Esophagus squamous epithelium (tissue), 5 donors: ENCODE data around the gene GRHL1. TPM values are rescaled to one million over a fixed set of nuclear protein-coding genes. Genes with fewer than 3 reads are reported as not detected.
"Not testable (repeated sequence)": the region's sequence is repeated elsewhere in the genome, so short reads cannot be mapped to it uniquely, and the experiment has no call there.

Experiments
- DNase-seq: peaks from one replicate; lab custom pipeline; 2025; lab: John Stamatoyannopoulos, UW
- H3K27ac ChIP-seq, 4 donors: fragments of 200-600 bp; sonication (generic); one replicate each; pipeline ENCODE4 v1.5.1; 2016 to 2019; ENCODE audit warnings: mild to moderate bottlenecking in 1 of 4
- H3K27me3 ChIP-seq, 4 donors: fragments of 200-600 bp; sonication (generic); 1 replicate in 3 of 4; 2 replicates in 1 of 4; pipeline versions ENCODE4 v1.5.1 to v1.6.0; 2017 to 2021; ENCODE audit warnings: antibody characterized with exemption in 1 of 4
- H3K36me3 ChIP-seq, 3 donors: fragments of 200-600 bp; sonication (generic); one replicate each; pipeline ENCODE4 v1.5.1; 2016 to 2019
- H3K4me1 ChIP-seq, 3 donors: fragments of 200-600 bp; sonication (generic); one replicate each; pipeline ENCODE4 v1.5.1; 2017 to 2019
- H3K4me3 ChIP-seq, 4 donors: fragments of 200-600 bp; sonication (generic); 1 replicate in 3 of 4; 2 replicates in 1 of 4; pipeline ENCODE4 v1.5.1; 2016 to 2019; ENCODE audit warnings: mild to moderate bottlenecking in 2 of 4, moderate library complexity in 1 of 4
- H3K9me3 ChIP-seq, 3 donors: fragments of 200-600 bp; sonication (generic); one replicate each; pipeline ENCODE4 v1.5.1; 2016 to 2019
- CTCF ChIP-seq, 6 experiments: fragments of 450-650 bp in 4 of 6; fragments of 200-600 bp in 2 of 6; sonication (generic) in 2 of 6; IDR thresholded peaks; one replicate each; pipeline ENCODE4 v1.5.1; 2016 to 2019; ENCODE audit warnings: antibody characterized with exemption in 6 of 6, mild to moderate bottlenecking in 4 of 6, moderate library complexity in 4 of 6
- POLR2A ChIP-seq, 4 donors: fragments of 450-650 bp; IDR thresholded peaks; one replicate each; pipeline ENCODE4 v1.6.1; 2017; ENCODE audit warnings: antibody characterized with exemption in 4 of 4, mild to moderate bottlenecking in 4 of 4, moderate library complexity in 3 of 4
- WGBS, 2 donors: methylation state at CpG; one replicate each; pipeline ENCODE4 v1.1.5; 2018; 5-methylcytosine and 5-hydroxymethylcytosine counted together
- intact Hi-C: fragments of 100-400 bp; cut with DNase I; formaldehyde crosslinking; loops from one replicate; pipeline ENCODE4 v1.15.0; 2022
- total RNA-seq, 4 donors: library from RNA; depleted of rRNA; stranded (reverse); fragments of >200 nt; gene quantifications; one replicate each; pipeline ENCODE4 v1.1.0, GENCODE V29; 2016
- donor health status: DM: yes; HTN: yes; CAD: no.

GRHL1 gene
- total RNA-seq, 4 donors from 2014 or later = 76.3 to 192 (median 115) TPM

- no peaks in the 10 kb centered on the region for H3K9me3 ChIP-seq
- WGBS, 2 donors = 76 to 77% methylated on average over 5 to 14 of the region's 16 CpGs
- H3K27ac ChIP-seq = peak overlapping the region; percentile 17 to 71 (median 59)
- no peaks in the 10 kb centered on the region for H3K27me3 ChIP-seq
- peaks cover 11 to 27% (median 25%) of the 10 kb centered on the region in 3 donors for H3K4me1 ChIP-seq
- no peak overlapping the region for H3K4me3 ChIP-seq
- no peak for TF ChIP-seq POLR2A (IDR thresholded peaks at IDR 0.05)
- TF ChIP-seq CTCF (IDR thresholded peaks at IDR 0.05) = no peak
- intact Hi-C loops = no loop called here
- DNase-seq = no peak
- H3K36me3 ChIP-seq = no peaks in the 10 kb centered on the region
Observed at GRCh38 chr2:10028407-10028987, 77.0 kb downstream of the GRHL1 start.

DNA sequence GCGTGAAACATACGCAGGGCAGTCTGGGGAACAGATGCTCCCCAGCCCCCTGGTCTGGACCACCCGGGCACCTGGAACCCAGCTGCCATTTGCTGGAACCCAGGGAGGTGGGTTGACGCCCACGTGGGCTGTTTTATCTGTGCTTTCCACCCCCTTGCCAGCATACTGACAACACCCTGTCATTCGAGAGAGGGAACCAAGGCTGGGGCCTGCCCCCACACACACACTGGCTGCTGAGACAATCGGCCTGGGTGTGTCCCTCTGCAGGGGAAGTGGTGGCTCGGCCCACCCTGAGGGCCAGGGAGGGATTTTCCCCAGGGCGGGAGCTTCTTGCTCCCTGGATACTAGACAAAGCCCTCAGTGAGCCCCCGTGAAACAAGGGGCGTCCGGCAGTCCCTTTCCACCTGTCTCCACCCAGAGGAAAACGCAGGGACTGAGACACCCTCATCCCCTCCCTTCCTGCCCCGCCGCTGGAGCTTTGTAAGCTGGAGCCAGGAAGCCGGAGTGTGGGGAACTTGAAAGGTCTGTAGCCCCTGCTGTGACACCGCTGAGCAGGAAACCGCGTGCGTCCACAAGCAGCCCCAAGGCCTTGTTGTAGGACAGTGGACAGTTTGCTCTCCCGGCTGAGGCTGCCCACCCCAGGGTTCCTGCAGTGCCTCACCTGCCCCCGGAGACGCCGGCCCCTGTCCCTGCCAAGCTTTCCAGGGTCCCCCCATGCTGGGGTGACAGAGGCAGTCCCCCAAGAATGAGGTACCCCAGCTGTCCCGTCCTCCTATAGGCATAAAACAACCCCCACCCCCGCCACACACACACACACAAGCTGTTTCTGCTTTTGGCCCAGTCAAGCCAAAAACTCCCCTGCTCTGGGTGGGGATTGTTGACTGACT, 77.7 kb downstream of the GRHL1 start:
- Histone ChIP-seq H3K9me3 (no peaks in the 10 kb centered on the region), H3K36me3 (no peaks in the 10 kb centered on the region), H3K4me3 (peak overlapping the region in 2 of 4 donors; percentile 10 to 40), H3K27me3 (no peaks in the 10 kb centered on the region), H3K4me1 (peaks cover 11 to 27% (median 25%) of the 10 kb centered on the region in 3 donors), H3K27ac (peak overlapping the region; percentile 17 to 71 (median 59))
- TF ChIP-seq POLR2A (IDR thresholded peaks at IDR 0.05) (no peak), CTCF (IDR thresholded peaks at IDR 0.05) (no peak)
- intact Hi-C loops = no loop called here
- DNase-seq = no peak
- WGBS, 2 donors = 11 to 72% methylated on average over 3 of the region's 26 CpGs

DNA sequence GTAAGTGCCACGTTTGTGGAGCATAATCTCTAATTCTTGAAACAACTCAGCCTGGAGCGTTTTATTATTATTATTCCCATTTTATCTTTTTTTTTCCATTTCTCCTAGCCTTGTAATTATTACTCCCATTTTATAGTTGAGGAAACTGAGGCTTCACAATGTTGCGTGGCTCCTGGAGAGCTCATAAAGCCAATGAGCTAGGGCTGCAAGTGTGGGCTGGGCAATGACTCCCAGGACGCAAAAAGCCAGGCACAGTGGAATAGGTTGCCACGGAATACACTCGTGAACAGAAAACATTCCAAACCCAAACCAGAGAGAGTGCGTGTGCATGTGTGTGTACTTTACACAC, 78.4 kb downstream of the GRHL1 start:
- no peak for TF ChIP-seq CTCF (IDR thresholded peaks at IDR 0.05)
- TF ChIP-seq POLR2A (IDR thresholded peaks at IDR 0.05) = no peak
- H3K4me3 ChIP-seq = no peak overlapping the region
- WGBS, 2 donors = 62 to 68% methylated on average over 6 to 7 of the region's 7 CpGs

DNA sequence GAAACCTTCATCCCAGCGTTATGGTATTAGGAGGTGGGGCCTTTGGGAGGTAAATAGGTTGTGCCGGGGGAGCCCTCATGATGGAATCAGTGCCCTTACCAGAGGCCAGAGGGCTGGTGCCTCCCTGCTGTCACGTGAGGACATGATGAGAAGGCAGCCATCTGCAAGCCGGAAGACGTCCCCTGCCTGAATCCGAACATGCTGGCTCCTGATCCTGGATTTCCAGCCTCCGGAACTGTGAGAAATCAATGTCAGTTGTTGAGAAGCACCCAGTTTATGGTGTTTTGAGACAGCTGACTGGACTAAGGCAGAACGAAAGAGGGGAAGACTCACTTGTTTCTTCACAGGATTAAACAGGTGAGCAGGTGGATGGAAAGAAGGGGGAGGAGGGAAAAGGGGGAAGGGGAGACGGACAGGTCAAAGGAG, 78.8 kb downstream of the GRHL1 start:
- WGBS, 2 donors = 25 to 33% methylated on average over 4 to 9 of the region's 9 CpGs
- TF ChIP-seq CTCF (IDR thresholded peaks at IDR 0.05) (no peak), POLR2A (IDR thresholded peaks at IDR 0.05) (no peak)
- Histone ChIP-seq H3K36me3 (no peaks in the 10 kb centered on the region), H3K27me3 (no peaks in the 10 kb centered on the region), H3K4me1 (peaks cover 11 to 30% (median 28%) of the 10 kb centered on the region in 3 donors), H3K9me3 (no peaks in the 10 kb centered on the region), H3K4me3 (no peak overlapping the region), H3K27ac (peak overlapping the region in 1 of 4 donors; percentile 14)
- DNase-seq = no peak
- intact Hi-C loops = no loop called here

More for the DNA sequence above, 78.4 kb downstream of the GRHL1 start:
- Histone ChIP-seq H3K4me1 (peaks cover 11 to 27% (median 25%) of the 10 kb centered on the region in 3 donors), H3K27me3 (no peaks in the 10 kb centered on the region), H3K36me3 (no peaks in the 10 kb centered on the region), H3K9me3 (no peaks in the 10 kb centered on the region), H3K27ac (peak overlapping the region in 3 of 4 donors; percentile 14 to 64 (median 17))
- DNase-seq = no peak
- intact Hi-C loops = no loop called here

DNA sequence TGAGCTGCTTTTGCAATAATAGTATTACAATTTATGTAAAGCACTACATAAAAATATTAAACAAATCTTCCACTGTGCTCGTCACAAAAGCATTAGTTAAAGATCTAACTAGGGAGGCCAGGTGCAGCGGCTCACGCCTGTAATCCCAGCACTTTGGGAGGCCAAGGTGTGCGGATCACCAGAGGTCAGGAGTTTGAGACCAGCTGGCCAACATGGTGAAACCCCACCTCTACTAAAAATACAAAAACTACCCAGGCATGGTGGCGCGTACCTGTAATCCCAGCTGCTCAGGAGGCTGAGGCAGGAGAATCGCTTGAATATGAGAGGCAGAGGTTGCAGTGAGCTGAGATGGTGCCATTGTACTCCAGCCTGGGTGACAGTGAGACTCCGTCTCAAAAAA, 79.3 kb downstream of the GRHL1 start:
- H3K36me3 ChIP-seq, DNase-seq, intact Hi-C loops, H3K27me3 ChIP-seq, H3K27ac ChIP-seq, H3K9me3 ChIP-seq, H3K4me3 ChIP-seq: not testable (repeated sequence)
- peaks cover 13 to 35% (median 31%) of the 10 kb centered on the region in 3 donors for H3K4me1 ChIP-seq
- WGBS, 2 donors = 90 to 93% methylated on average over 8 of the region's 8 CpGs
